DND-41 (cell line): ENCODE measurements around the gene ADD1.

Experiments used
- ATAC-seq: fragments of 200-7000 bp; cut with Tn5 transposase; 3 replicates; pipeline ENCODE4 v1.9.1; 2021; ENCODE audit warnings: low read depth; ENCODE audit not compliant: insufficient read depth
- DNase-seq: peaks from one replicate; pipeline ENCODE4 v3.0.0-alpha.2; 2020
- H2AFZ ChIP-seq: 2 replicates; pipeline ENCODE4 v1.6.0; 2012; ENCODE audit warnings: low read depth, low read length
- H3K27ac ChIP-seq: 2 replicates; pipeline ENCODE4 v1.5.1; 2012; ENCODE audit warnings: low read length, inconsistent platforms
- H3K27me3 ChIP-seq: fragments of 200-600 bp; sonication (generic); 2 replicates; pipeline ENCODE4 v1.6.0; 2012; ENCODE audit warnings: low read length, mild to moderate bottlenecking, inconsistent platforms; ENCODE audit not compliant: insufficient read depth, poor library complexity
- H3K36me3 ChIP-seq: 2 replicates; pipeline ENCODE4 v1.5.1; 2012; ENCODE audit warnings: low read length, inconsistent platforms; ENCODE audit not compliant: insufficient read depth
- H3K4me1 ChIP-seq: 2 replicates; pipeline ENCODE4 v1.5.1; 2012; ENCODE audit warnings: mild to moderate bottlenecking, low read length; ENCODE audit not compliant: insufficient read depth
- H3K4me2 ChIP-seq: 2 replicates; pipeline ENCODE4 v1.6.0; 2012; ENCODE audit warnings: mild to moderate bottlenecking, moderate library complexity, low read length, inconsistent platforms; ENCODE audit not compliant: insufficient read depth
- H3K4me3 ChIP-seq, 2 experiments: fragments of 200-600 bp in 1 of 2; shearing (Covaris generic) in 1 of 2; 2 replicates each; pipeline ENCODE4 v1.5.1; 2012 to 2016; ENCODE audit warnings: inconsistent platforms in 2 of 2, low read length in 2 of 2, mild to moderate bottlenecking in 2 of 2, low read depth in 1 of 2, moderate library complexity in 1 of 2
- H3K79me2 ChIP-seq: 2 replicates; pipeline ENCODE4 v1.6.0; 2012; ENCODE audit warnings: low read length, inconsistent platforms; ENCODE audit not compliant: insufficient read depth
- H3K9ac ChIP-seq: 2 replicates; pipeline ENCODE4 v1.6.0; 2012; ENCODE audit warnings: low read depth, mild to moderate bottlenecking, inconsistent platforms, low read length, moderate library complexity
- H3K9me3 ChIP-seq: 2 replicates; pipeline ENCODE4 v1.5.1; 2012; ENCODE audit warnings: low read length, moderate library complexity, mild to moderate bottlenecking, inconsistent platforms; ENCODE audit not compliant: insufficient read depth, severe bottlenecking
- H4K20me1 ChIP-seq: 2 replicates; pipeline ENCODE4 v1.6.0; 2012; ENCODE audit warnings: low read length; ENCODE audit not compliant: insufficient read depth
- CTCF ChIP-seq: IDR thresholded peaks from 2 replicates; pipeline ENCODE4 v1.5.1; 2012; ENCODE audit warnings: borderline replicate concordance, low read length, moderate library complexity, mild to moderate bottlenecking; ENCODE audit not compliant: poor library complexity, severe bottlenecking; ENCODE audit errors: extremely low read depth
- EZH2 ChIP-seq: IDR thresholded peaks from 3 replicates; pipeline ENCODE4 v1.6.1; 2012; ENCODE audit warnings: borderline replicate concordance, low read depth, mild to moderate bottlenecking, moderate library complexity, low read length, inconsistent platforms; ENCODE audit not compliant: severe bottlenecking

ADD1 gene

GRCh38 chr4:2824329-2824835 lies 19.3 kb upstream of the ADD1 start:
- no peak overlapping the region for H3K4me3 ChIP-seq
- TF ChIP-seq CTCF (no peak), EZH2 (no peak)
- H2AFZ ChIP-seq = no peak overlapping the region
- H3K36me3 ChIP-seq = no peaks in the 10 kb centered on the region
- H3K27me3 ChIP-seq = no peaks in the 10 kb centered on the region
- H3K9ac ChIP-seq = no peak overlapping the region
- no peak overlapping the region for H3K27ac ChIP-seq
- no peaks in the 10 kb centered on the region for H3K79me2 ChIP-seq
- H3K4me1 ChIP-seq = no peaks in the 10 kb centered on the region
- H4K20me1 ChIP-seq = no peaks in the 10 kb centered on the region; the same call in 1 of the 2 replicates
- no peaks in the 10 kb centered on the region for H3K9me3 ChIP-seq
- DNase-seq (no peak), ATAC-seq (no peak)
- H3K4me2 ChIP-seq = no peak overlapping the region

- H3K4me3 ChIP-seq = no peak overlapping the region
- no peak overlapping the region for H3K27ac ChIP-seq
- no peaks in the 10 kb centered on the region for H3K9me3 ChIP-seq
- H3K79me2 ChIP-seq = no peaks in the 10 kb centered on the region
- no peak overlapping the region for H3K9ac ChIP-seq
- H3K36me3 ChIP-seq = no peaks in the 10 kb centered on the region
- no peaks in the 10 kb centered on the region; the same call in 1 of the 2 replicates for H4K20me1 ChIP-seq
- H3K4me1 ChIP-seq = no peaks in the 10 kb centered on the region
- ATAC-seq (no peak), DNase-seq (no peak)
- TF ChIP-seq CTCF (no peak), EZH2 (no peak)
- H2AFZ ChIP-seq = no peak overlapping the region
- no peaks in the 10 kb centered on the region for H3K27me3 ChIP-seq
- no peak overlapping the region for H3K4me2 ChIP-seq
Measured at GRCh38 chr4:2824836-2825381, 18.7 kb upstream of the ADD1 start.

GRCh38 chr4:2825740-2826139 lies 17.9 kb upstream of the ADD1 start:
- Histone ChIP-seq H3K36me3 (no peaks in the 10 kb centered on the region), H2AFZ (no peak overlapping the region), H3K9ac (no peak overlapping the region), H4K20me1 (no peaks in the 10 kb centered on the region; the same call in 1 of the 2 replicates), H3K27ac (no peak overlapping the region), H3K9me3 (no peaks in the 10 kb centered on the region), H3K4me1 (no peaks in the 10 kb centered on the region), H3K4me3 (no peak overlapping the region), H3K27me3 (no peaks in the 10 kb centered on the region), H3K4me2 (no peak overlapping the region), H3K79me2 (no peaks in the 10 kb centered on the region)
- TF ChIP-seq CTCF (no peak), EZH2 (no peak)
- DNase-seq = no peak
- no peak for ATAC-seq
